GM12891 (cell line): ENCODE results near the gene FHIT.

Experiments used
- POLR2AphosphoS5 ChIP-seq: IDR thresholded peaks from 2 replicates; pipeline ENCODE4 v1.6.1; 2011; ENCODE audit warnings: low read depth, low read length, control low read depth
- TAF1 ChIP-seq: IDR thresholded peaks from 2 replicates; pipeline ENCODE4 v1.6.1; 2011; ENCODE audit warnings: low read depth, low read length, control low read depth

- TF ChIP-seq POLR2AphosphoS5 (no peak), TAF1 (no peak)
These were observed 210.6 kb downstream of the FHIT start for GRCh38 chr3:61040618-61041017.
